Spleen (tissue), 11 donors: ENCODE measurements around the gene KCMF1. TPM values are rescaled to one million over a fixed set of nuclear protein-coding genes. Genes with fewer than 3 reads are reported as not detected.

Experiments
- DNase-seq: peaks from one replicate; pipeline ENCODE4 v3.0.0-alpha.2; 2020
- H3K27ac ChIP-seq, 8 donors: fragments of 200-600 bp; sonication (generic) in 7 of 8; 1 replicate in 4 of 8; 2 replicates in 4 of 8; pipeline versions ENCODE4 v1.5.0 to v1.8.0; 2016 to 2021; ENCODE audit warnings: inconsistent platforms in 4 of 8, mild to moderate bottlenecking in 4 of 8, moderate library complexity in 1 of 8
- H3K27me3 ChIP-seq, 7 donors: fragments of 200-600 bp; sonication (generic) in 6 of 7; replicated peaks in 1 of 7; 1 replicate in 4 of 7; 2 replicates in 3 of 7; pipeline versions ENCODE4 v1.5.0 to v1.8.0; 2016 to 2021; ENCODE audit warnings: inconsistent platforms in 3 of 7, mild to moderate bottlenecking in 1 of 7
- H3K36me3 ChIP-seq, 6 donors: fragments of 200-600 bp; sonication (generic) in 5 of 6; 1 replicate in 4 of 6; 2 replicates in 2 of 6; pipeline versions ENCODE4 v1.5.0 to v1.8.0; 2016 to 2021; ENCODE audit warnings: inconsistent platforms in 2 of 6
- H3K4me1 ChIP-seq, 6 donors: fragments of 200-600 bp; sonication (generic) in 5 of 6; 1 replicate in 3 of 6; 2 replicates in 3 of 6; pipeline versions ENCODE4 v1.5.0 to v1.8.0; 2016 to 2021; ENCODE audit warnings: inconsistent platforms in 3 of 6
- H3K4me3 ChIP-seq, 8 donors: fragments of 200-600 bp; sonication (generic) in 7 of 8; 1 replicate in 4 of 8; 2 replicates in 4 of 8; pipeline versions ENCODE4 v1.5.0 to v1.8.0; 2016 to 2021; ENCODE audit warnings: inconsistent platforms in 4 of 8, mild to moderate bottlenecking in 4 of 8, moderate library complexity in 2 of 8
- H3K9me3 ChIP-seq, 8 donors: fragments of 200-600 bp; sonication (generic) in 7 of 8; 1 replicate in 4 of 8; 2 replicates in 4 of 8; pipeline versions ENCODE4 v1.5.0 to v1.8.0; 2016 to 2021; ENCODE audit warnings: inconsistent platforms in 4 of 8
- POLR2A ChIP-seq, 3 donors: fragments of 450-650 bp; IDR thresholded peaks; one replicate each; pipeline ENCODE4 v1.5.1; 2017; ENCODE audit warnings: antibody characterized with exemption in 3 of 3, mild to moderate bottlenecking in 1 of 3
- POLR2AphosphoS5 ChIP-seq, 3 donors: sonication (generic); formaldehyde crosslinking; IDR thresholded peaks; one replicate each; pipeline ENCODE4 v1.5.1; 2017; ENCODE audit warnings: antibody characterized with exemption in 3 of 3
- WGBS, 5 donors: extraction: QIAGEN DNeasy Blood & Tissue Kit in 3 of 5; methylation state at CpG; one replicate each; pipeline versions ENCODE4 v1.1.5 to v1.1.7; 2013 to 2018; 5-methylcytosine and 5-hydroxymethylcytosine counted together
- intact Hi-C: fragments of 100-400 bp; cut with DNase I; formaldehyde crosslinking; loops from one replicate; pipeline ENCODE4 v1.15.0; 2023; ENCODE audit warnings: low total_unique reads
- polyA plus RNA-seq, 3 donors: library from polyadenylated mRNA; stranded (reverse); fragments of 200-250 nt; gene quantifications; one replicate each; pipeline ENCODE4 v1.2.1, GENCODE V29; 2013
- total RNA-seq, 7 donors: library from RNA; depleted of rRNA in 3 of 7; stranded (reverse); fragments of >200 nt in 3 of 7; fragmentation: NEBNext Ultra II Directional in 4 of 7; extraction: Animal tissue kit (Norgen Biotek cat#: 25700) in 4 of 7; gene quantifications; one replicate each; pipeline versions ENCODE4 v1.1.0 to v1.2.1, GENCODE V29; 2016 to 2021
- TF ChIP-seq, protein P1 (sequence below), 11 experiments: fragments of 200-600 bp in 7 of 11; fragments of 450-650 bp in 4 of 11; sonication (generic) in 4 of 11; IDR thresholded peaks in 8 of 11; conservative IDR thresholded peaks in 3 of 11; 1 replicate in 7 of 11; 2 replicates in 4 of 11; pipeline versions ENCODE4 v1.4.0 to v1.8.0; 2016 to 2021; ENCODE audit warnings: antibody characterized with exemption in 11 of 11, inconsistent platforms in 4 of 11, mild to moderate bottlenecking in 1 of 11
- donor health status: healthy with polysubstance abuse.
- donor health status: DM: no; HTN: no; CAD: no; lungs with moderate emphysema.
- donor health status: DM: no; HTN: no; CAD: no.
- donor health status: Bipolar disorder and iron deficiency.
- donor health status: healthy.
- donor health status: DM: no; HTN: no; CAD: no.
- donor health status: DM: yes; HTN: yes; CAD: no.

Gene KCMF1
- total and polyA plus RNA-seq, 10 donors = 15.9 to 68.1 (median 46.9) TPM

- intact Hi-C loops = no loop called here
- WGBS, 5 donors = 84 to 89% (median 86%) methylated on average over 10 of the region's 10 CpGs
- no peak for TF ChIP-seq POLR2A (IDR thresholded peaks at IDR 0.05)
- TF ChIP-seq, protein P1, sequence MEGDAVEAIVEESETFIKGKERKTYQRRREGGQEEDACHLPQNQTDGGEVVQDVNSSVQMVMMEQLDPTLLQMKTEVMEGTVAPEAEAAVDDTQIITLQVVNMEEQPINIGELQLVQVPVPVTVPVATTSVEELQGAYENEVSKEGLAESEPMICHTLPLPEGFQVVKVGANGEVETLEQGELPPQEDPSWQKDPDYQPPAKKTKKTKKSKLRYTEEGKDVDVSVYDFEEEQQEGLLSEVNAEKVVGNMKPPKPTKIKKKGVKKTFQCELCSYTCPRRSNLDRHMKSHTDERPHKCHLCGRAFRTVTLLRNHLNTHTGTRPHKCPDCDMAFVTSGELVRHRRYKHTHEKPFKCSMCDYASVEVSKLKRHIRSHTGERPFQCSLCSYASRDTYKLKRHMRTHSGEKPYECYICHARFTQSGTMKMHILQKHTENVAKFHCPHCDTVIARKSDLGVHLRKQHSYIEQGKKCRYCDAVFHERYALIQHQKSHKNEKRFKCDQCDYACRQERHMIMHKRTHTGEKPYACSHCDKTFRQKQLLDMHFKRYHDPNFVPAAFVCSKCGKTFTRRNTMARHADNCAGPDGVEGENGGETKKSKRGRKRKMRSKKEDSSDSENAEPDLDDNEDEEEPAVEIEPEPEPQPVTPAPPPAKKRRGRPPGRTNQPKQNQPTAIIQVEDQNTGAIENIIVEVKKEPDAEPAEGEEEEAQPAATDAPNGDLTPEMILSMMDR (IDR thresholded peaks at IDR 0.05 in 8 of 11, conservative IDR thresholded peaks at IDR 0.05 in 3 of 11) = no peak
- peak in 1 of 3 donors; percentile 3 for TF ChIP-seq POLR2AphosphoS5 (IDR thresholded peaks at IDR 0.05)
These were observed 11.8 kb upstream of the KCMF1 start for GRCh38 chr2:84959095-84959565.

GRCh38 chr2:84959566-84960506 is 11.1 kb upstream of the KCMF1 start:
- H3K36me3 ChIP-seq = peaks cover 0 to 27% (median 0%) of the 10 kb centered on the region in 6 donors
- no peak for TF ChIP-seq POLR2A (IDR thresholded peaks at IDR 0.05)
- TF ChIP-seq POLR2AphosphoS5 (IDR thresholded peaks at IDR 0.05) = no peak
- TF ChIP-seq, protein P1 (IDR thresholded peaks at IDR 0.05 in 8 of 11, conservative IDR thresholded peaks at IDR 0.05 in 3 of 11) = no peak
- H3K27me3 ChIP-seq = no peaks in the 10 kb centered on the region
- H3K4me1 ChIP-seq = peaks cover 0 to 40% (median 27%) of the 10 kb centered on the region in 6 donors
- no peak overlapping the region for H3K27ac ChIP-seq
- 58 to 69% (median 63%) methylated on average over 5 of the region's 5 CpGs for WGBS, 5 donors
- no peaks in the 10 kb centered on the region for H3K9me3 ChIP-seq
- intact Hi-C loops = no loop called here
- H3K4me3 ChIP-seq = no peak overlapping the region
- DNase-seq = no peak

More at GRCh38 chr2:84959095-84959565, 11.8 kb upstream of the KCMF1 start:
- no peak for DNase-seq
- Histone ChIP-seq H3K27me3 (no peaks in the 10 kb centered on the region), H3K36me3 (peaks cover 0 to 20% (median 0%) of the 10 kb centered on the region in 6 donors), H3K4me3 (no peak overlapping the region), H3K4me1 (peaks cover 0 to 33% (median 19%) of the 10 kb centered on the region in 6 donors), H3K27ac (no peak overlapping the region), H3K9me3 (no peaks in the 10 kb centered on the region)

DNA sequence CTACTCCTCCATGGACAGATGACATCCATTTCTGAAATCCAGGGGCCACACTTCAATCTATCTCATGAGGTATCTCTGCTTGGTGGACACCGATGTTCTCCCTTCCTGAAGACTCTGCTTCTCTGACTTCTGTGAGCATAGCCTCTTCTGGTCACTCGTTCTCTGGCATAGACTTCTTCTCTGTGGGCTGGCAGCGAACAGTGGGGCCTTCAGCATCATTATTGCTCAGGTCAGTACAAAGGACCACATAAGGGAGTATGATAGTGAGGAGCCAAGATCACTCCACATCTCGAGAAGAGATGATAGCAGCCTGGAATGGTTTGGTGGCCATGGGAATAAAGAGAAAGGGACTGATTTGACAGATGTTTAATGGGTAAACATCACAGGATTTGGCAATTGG is 8.0 kb upstream of the KCMF1 start:
- no peak for DNase-seq
- no peaks in the 10 kb centered on the region for H3K27me3 ChIP-seq
- H3K36me3 ChIP-seq = peaks cover 0 to 54% (median 0%) of the 10 kb centered on the region in 6 donors
- intact Hi-C loops = no loop called here
- H3K27ac ChIP-seq = no peak overlapping the region
- TF ChIP-seq POLR2AphosphoS5 (IDR thresholded peaks at IDR 0.05) (no peak), POLR2A (IDR thresholded peaks at IDR 0.05) (no peak)
- TF ChIP-seq, protein P1 (IDR thresholded peaks at IDR 0.05 in 8 of 11, conservative IDR thresholded peaks at IDR 0.05 in 3 of 11) = no peak
- H3K4me3 ChIP-seq = no peak overlapping the region
- 95 to 99% (median 98%) methylated on average over 4 of the region's 4 CpGs for WGBS, 5 donors
- peaks cover 6 to 71% (median 46%) of the 10 kb centered on the region in 6 donors for H3K4me1 ChIP-seq
- no peaks in the 10 kb centered on the region for H3K9me3 ChIP-seq

DNA sequence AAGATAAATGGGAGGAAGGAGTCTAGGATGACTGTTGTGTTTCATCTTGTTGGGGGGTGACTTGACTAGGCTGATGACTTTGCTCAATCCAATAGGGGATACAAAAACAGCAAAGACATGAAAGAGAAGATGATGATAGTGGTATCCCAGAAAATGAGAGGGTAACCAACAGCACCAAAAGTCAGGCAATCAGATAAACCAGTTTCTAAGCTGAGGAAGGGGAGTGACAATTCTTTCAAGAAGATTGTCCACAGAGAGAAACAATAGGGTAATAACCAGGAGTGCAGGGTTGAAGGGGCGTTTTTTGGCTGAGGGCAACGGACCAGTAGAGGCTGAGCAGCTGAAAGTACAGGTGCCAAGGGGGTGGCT is 7.7 kb upstream of the KCMF1 start:
- WGBS, 5 donors = 85 to 93% (median 87%) methylated on average over 2 of the region's 2 CpGs
- Histone ChIP-seq H3K27me3 (no peaks in the 10 kb centered on the region), H3K27ac (peak overlapping the region in 1 of 8 donors; percentile 4), H3K36me3 (peaks cover 0 to 54% (median 0%) of the 10 kb centered on the region in 6 donors), H3K4me3 (no peak overlapping the region), H3K9me3 (no peaks in the 10 kb centered on the region), H3K4me1 (peaks cover 9 to 75% (median 50%) of the 10 kb centered on the region in 6 donors)
- TF ChIP-seq POLR2AphosphoS5 (IDR thresholded peaks at IDR 0.05) = no peak
- no peak for TF ChIP-seq POLR2A (IDR thresholded peaks at IDR 0.05)
- TF ChIP-seq, protein P1 (IDR thresholded peaks at IDR 0.05 in 8 of 11, conservative IDR thresholded peaks at IDR 0.05 in 3 of 11) = no peak
- intact Hi-C loops = no loop called here
- DNase-seq = no peak
